ENCODE results near the gene GLRX2. TPM values are rescaled to one million over a fixed set of nuclear protein-coding genes. Genes with fewer than 3 reads are reported as not detected.

Gene GLRX2
- total RNA-seq, 1 experiment from 2014 or later, result 18.6 TPM

DNA sequence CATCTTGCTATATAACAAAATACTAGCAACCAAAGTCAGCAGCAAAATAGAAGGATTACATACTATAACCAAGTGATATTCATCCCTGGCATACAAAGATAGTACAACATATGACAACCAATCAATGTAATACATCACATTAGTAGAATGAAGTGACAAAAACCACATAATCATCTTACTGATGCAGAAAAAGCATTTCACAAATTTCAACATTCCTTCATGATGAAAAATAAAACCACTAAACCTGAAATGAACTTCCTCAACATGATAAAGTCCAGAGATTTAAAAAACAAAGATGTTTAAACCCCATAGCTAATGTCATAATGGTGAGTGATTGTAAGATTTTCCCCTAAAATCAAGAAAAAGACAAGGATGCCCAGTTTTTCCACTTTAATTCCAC is 27.2 kb downstream of the GLRX2 start:
- H3K4me1 ChIP-seq (ENCODE audit: insufficient read depth, low read length), result no peaks in the 10 kb centered on the region
- no peak overlapping the region for H3K4me2 ChIP-seq (ENCODE audit: low read length)
- H3F3A ChIP-seq (ENCODE audit: low read length, unreplicated experiment), result no peaks in the 10 kb centered on the region
- no peaks in the 10 kb centered on the region for H3K27me3 ChIP-seq (ENCODE audit: low read length)
- POLR2A ChIA-PET (ENCODE audit: unreplicated experiment), result no interaction called here
- no peaks in the 10 kb centered on the region for H3K9me2 ChIP-seq (replicated peaks; ENCODE audit: low read length)
- no peak for ATAC-seq
- H3K4me3 ChIP-seq (ENCODE audit: low read length), result no peak overlapping the region
- intact Hi-C loops (cut with micrococcal nuclease), result no loop called here
- no peak overlapping the region for H3K27ac ChIP-seq (ENCODE audit: low read length)
- H4K20me1 ChIP-seq (ENCODE audit: low read length), result no peaks in the 10 kb centered on the region
- DNase-seq, result no peak
- no peak overlapping the region for H3K9ac ChIP-seq (ENCODE audit: low read length)
- CTCF ChIA-PET, result no interaction called here
- H3K9me3 ChIP-seq (ENCODE audit: low read length), result no peaks in the 10 kb centered on the region
- no TSS peak for BruUV-seq (replicated peaks)
- no peak overlapping the region for H2AFZ ChIP-seq (ENCODE audit: low read length)
- no peaks in the 10 kb centered on the region for H3K79me2 ChIP-seq (ENCODE audit: low read length)
- peaks cover 21% of the 10 kb centered on the region for H3K36me3 ChIP-seq (ENCODE audit: low read depth, low read length)
- TF ChIP-seq EZH2phosphoT487 (IDR thresholded peaks at IDR 0.05; ENCODE audit: borderline replicate concordance, low read length) (no peak), CTCF (conservative IDR thresholded peaks at IDR 0.05; ENCODE audit: low read depth, low read length) (no peak), EZH2 (IDR thresholded peaks at IDR 0.05; ENCODE audit: low read length, unreplicated experiment) (no peak)

DNA sequence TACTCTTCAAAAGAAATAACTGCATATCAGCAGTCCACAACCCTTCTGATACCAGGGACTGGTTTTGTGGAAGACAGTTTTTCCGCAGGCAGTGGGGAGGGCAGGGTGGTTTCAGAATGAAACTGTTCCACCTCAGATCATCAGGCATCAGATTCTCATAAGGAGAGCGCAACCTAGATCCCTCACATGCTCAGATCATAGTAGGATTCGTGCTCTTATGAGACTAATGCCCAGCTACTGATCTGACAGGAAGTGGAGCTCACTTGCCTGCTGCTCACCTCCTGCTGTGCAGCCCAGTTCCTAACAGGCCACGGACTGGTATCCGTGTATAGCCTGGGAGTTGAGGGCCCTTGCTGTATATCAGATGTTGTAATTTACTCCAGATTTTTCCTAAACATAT is 34.3 kb downstream of the GLRX2 start:
- no peak for TF ChIP-seq CTCF (conservative IDR thresholded peaks at IDR 0.05; ENCODE audit: low read depth, low read length)
- no peak for TF ChIP-seq EZH2phosphoT487 (IDR thresholded peaks at IDR 0.05; ENCODE audit: borderline replicate concordance, low read length)
- TF ChIP-seq EZH2 (IDR thresholded peaks at IDR 0.05; ENCODE audit: low read length, unreplicated experiment), result no peak
- H3K4me3 ChIP-seq (ENCODE audit: low read length), result no peak overlapping the region
- H3K79me2 ChIP-seq (ENCODE audit: low read length), result peaks cover 24% of the 10 kb centered on the region
- no peaks in the 10 kb centered on the region for H3K4me1 ChIP-seq (ENCODE audit: insufficient read depth, low read length)
- H3K27me3 ChIP-seq (ENCODE audit: low read length), result no peaks in the 10 kb centered on the region
- CTCF ChIA-PET, result no interaction called here
- intact Hi-C loops (cut with micrococcal nuclease), result no loop called here
- peaks cover 3% of the 10 kb centered on the region; the same call in 1 of the 2 replicates for H3K36me3 ChIP-seq (ENCODE audit: low read depth, low read length)
- no peaks in the 10 kb centered on the region for H4K20me1 ChIP-seq (ENCODE audit: low read length)
- H3K9me3 ChIP-seq (ENCODE audit: low read length), result no peaks in the 10 kb centered on the region
- no peak overlapping the region for H2AFZ ChIP-seq (ENCODE audit: low read length)
- no TSS peak for BruUV-seq (replicated peaks)
- no peak overlapping the region for H3K27ac ChIP-seq (ENCODE audit: low read length)
- DNase-seq (no peak), ATAC-seq (no peak)
- H3K4me2 ChIP-seq (ENCODE audit: low read length), result no peak overlapping the region
- POLR2A ChIA-PET (ENCODE audit: unreplicated experiment), result no interaction called here
- H3F3A ChIP-seq (ENCODE audit: low read length, unreplicated experiment), result no peaks in the 10 kb centered on the region
- H3K9ac ChIP-seq (ENCODE audit: low read length), result no peak overlapping the region
- H3K9me2 ChIP-seq (replicated peaks; ENCODE audit: low read length), result no peaks in the 10 kb centered on the region

GRCh38 chr1:193070386-193070753 is 34.8 kb downstream of the GLRX2 start:
- H3K4me2 ChIP-seq (ENCODE audit: low read length), result no peak overlapping the region
- CTCF ChIA-PET, result no interaction called here
- POLR2A ChIA-PET (ENCODE audit: unreplicated experiment), result no interaction called here
- no peak for ATAC-seq
- no peaks in the 10 kb centered on the region for H3K4me1 ChIP-seq (ENCODE audit: insufficient read depth, low read length)
- H2AFZ ChIP-seq (ENCODE audit: low read length), result no peak overlapping the region
- no peak overlapping the region for H3K27ac ChIP-seq (ENCODE audit: low read length)
- H3K27me3 ChIP-seq (ENCODE audit: low read length), result no peaks in the 10 kb centered on the region
- no peak overlapping the region for H3K9ac ChIP-seq (ENCODE audit: low read length)
- TF ChIP-seq EZH2 (IDR thresholded peaks at IDR 0.05; ENCODE audit: low read length, unreplicated experiment) (no peak), CTCF (conservative IDR thresholded peaks at IDR 0.05; ENCODE audit: low read depth, low read length) (no peak; the same call in 1 of the 2 replicates), EZH2phosphoT487 (IDR thresholded peaks at IDR 0.05; ENCODE audit: borderline replicate concordance, low read length) (no peak)
- intact Hi-C loops (cut with micrococcal nuclease), result no loop called here
- no peak for DNase-seq
- BruUV-seq (replicated peaks), result no TSS peak
- no peaks in the 10 kb centered on the region for H3K9me3 ChIP-seq (ENCODE audit: low read length)
- peaks cover 3% of the 10 kb centered on the region; the same call in 1 of the 2 replicates for H3K36me3 ChIP-seq (ENCODE audit: low read depth, low read length)
- no peaks in the 10 kb centered on the region for H3F3A ChIP-seq (ENCODE audit: low read length, unreplicated experiment)
- H4K20me1 ChIP-seq (ENCODE audit: low read length), result no peaks in the 10 kb centered on the region
- H3K4me3 ChIP-seq (ENCODE audit: low read length), result no peak overlapping the region
- H3K9me2 ChIP-seq (replicated peaks; ENCODE audit: low read length), result no peaks in the 10 kb centered on the region
- peaks cover 30% of the 10 kb centered on the region for H3K79me2 ChIP-seq (ENCODE audit: low read length)

Measured in PC-3 (cell line).